HepG2 (cell line): Measurements from ENCODE around the gene C10orf90. TPM values are rescaled to one million over a fixed set of nuclear protein-coding genes. Genes with fewer than 3 reads are reported as not detected.

ENCODE experiments used
- ATAC-seq: fragments of 200-7000 bp; cut with Tn5 transposase; 3 replicates; pipeline ENCODE4 v1.9.1; 2020; ENCODE audit warnings: mild to moderate bottlenecking, moderate library complexity
- BruUV-seq: library from RNA; stranded (reverse); fragments of 400-500 nt; replicated peaks from 2 replicates; lab custom pipeline; 2021; lab: Mats Ljungman, UMichigan
- CTCF ChIA-PET: fragments of 300-600 bp; formaldehyde crosslinking; extraction: SDS; loops from one replicate; lab custom pipeline; 2021; ENCODE audit warnings: low total read pairs, inconsistent platforms, low intra/inter-chr PET ratio; lab: Yijun Ruan, JAX
- POLR2A ChIA-PET: fragments of 350-600 bp; sonication (Branson Sonifier 250); formaldehyde crosslinking; loops from one replicate; lab custom pipeline; 2020; ENCODE audit warnings: antibody characterized with exemption, inconsistent platforms; lab: Yijun Ruan, JAX
- DNase-seq: peaks from one replicate; pipeline ENCODE4 v3.0.0-alpha.2; 2015; ENCODE audit warnings: low spot score
- FAIRE-seq: peaks from 3 replicates; lab custom pipeline; 2011; peaks lifted over from hg19 to GRCh38; lab: Jason Lieb, UNC
- H2AFZ ChIP-seq: one replicate; pipeline ENCODE4 v1.6.1; 2011; ENCODE audit warnings: low read length, inconsistent platforms
- H3K27ac ChIP-seq: fragments of 300-600 bp; 3 replicates; pipeline ENCODE4 v1.8.0; 2011; ENCODE audit warnings: mixed run types, mild to moderate bottlenecking, mixed read lengths, low read length, inconsistent platforms; ENCODE audit not compliant: insufficient read depth; ENCODE audit errors: extremely low read length
- H3K27me3 ChIP-seq, 2 experiments: fragments of 200-600 bp in 1 of 2; 2 replicates in 1 of 2; 3 replicates in 1 of 2; pipeline versions ENCODE4 v1.6.0 to v1.8.0; 2011; ENCODE audit warnings: low read length in 2 of 2, mild to moderate bottlenecking in 2 of 2, moderate library complexity in 2 of 2, inconsistent platforms in 1 of 2; ENCODE audit not compliant: insufficient read depth in 2 of 2, control insufficient read depth in 1 of 2
- H3K36me3 ChIP-seq, 2 experiments: fragments of 200-600 bp in 1 of 2; replicated peaks in 1 of 2; 2 replicates in 1 of 2; 3 replicates in 1 of 2; pipeline versions ENCODE4 v1.5.1 to v1.8.0; 2011; ENCODE audit warnings: low read length in 2 of 2, inconsistent platforms in 1 of 2; ENCODE audit not compliant: insufficient read depth in 2 of 2, control insufficient read depth in 1 of 2
- H3K4me1 ChIP-seq: 2 replicates; pipeline ENCODE4 v1.5.1; 2012; ENCODE audit warnings: low read length, inconsistent platforms; ENCODE audit not compliant: insufficient read depth
- H3K4me2 ChIP-seq: 2 replicates; pipeline ENCODE4 v1.6.0; 2011; ENCODE audit warnings: low read depth, low read length, inconsistent platforms
- H3K4me3 ChIP-seq, 3 experiments: fragments of 200-600 bp in 1 of 3; sonication (generic), shearing (Covaris generic) in 1 of 3; replicated peaks in 1 of 3; 2 replicates each; pipeline ENCODE4 v1.5.1; 2011 to 2016; ENCODE audit warnings: low read length in 3 of 3, inconsistent platforms in 2 of 3, low read depth in 2 of 3, mild to moderate bottlenecking in 2 of 3, control low read depth in 1 of 3, mixed read lengths in 1 of 3; ENCODE audit not compliant: insufficient read depth in 1 of 3
- H3K79me2 ChIP-seq: one replicate; pipeline ENCODE4 v1.6.1; 2011; ENCODE audit warnings: low read length, inconsistent platforms; ENCODE audit not compliant: insufficient read depth
- H3K9ac ChIP-seq: 2 replicates; pipeline ENCODE4 v1.6.0; 2011; ENCODE audit warnings: mild to moderate bottlenecking, low read depth, low read length, inconsistent platforms; ENCODE audit not compliant: insufficient read depth
- H3K9me3 ChIP-seq: 2 replicates; pipeline ENCODE4 v1.5.1; 2012; ENCODE audit warnings: mild to moderate bottlenecking, low read length
- H4K20me1 ChIP-seq: 2 replicates; pipeline ENCODE4 v1.6.0; 2011; ENCODE audit warnings: inconsistent platforms, mild to moderate bottlenecking, low read length, moderate library complexity; ENCODE audit not compliant: insufficient read depth
- ATF1 ChIP-seq: IDR thresholded peaks from 2 replicates; pipeline ENCODE4 v1.6.1; 2016; ENCODE audit warnings: mild to moderate bottlenecking, control low read depth
- CSRNP2 ChIP-seq: sonication (generic); formaldehyde crosslinking; conservative IDR thresholded peaks from 2 replicates; pipeline ENCODE4 v1.8.0; 2022; ENCODE audit warnings: low read depth, missing genetic modification reagents
- GPN1 ChIP-seq: sonication (generic); formaldehyde crosslinking; IDR thresholded peaks from 2 replicates; pipeline ENCODE4 v1.5.1; 2020; ENCODE audit warnings: missing genetic modification reagents, borderline replicate concordance
- NR2C2 ChIP-seq: sonication (generic); formaldehyde crosslinking; IDR thresholded peaks from 2 replicates; pipeline ENCODE4 v1.4.0; 2020; ENCODE audit warnings: missing genetic modification reagents, mild to moderate bottlenecking, moderate library complexity, borderline replicate concordance
- NR3C1 ChIP-seq: sonication (generic); formaldehyde crosslinking; IDR thresholded peaks from 2 replicates; pipeline ENCODE4 v1.4.0; 2020; ENCODE audit warnings: missing genetic modification reagents
- ZNF549 ChIP-seq: sonication (generic); formaldehyde crosslinking; IDR thresholded peaks from 2 replicates; pipeline ENCODE4 v1.5.0; 2020; ENCODE audit warnings: missing genetic modification reagents
- ZNF644 ChIP-seq: IDR thresholded peaks from 2 replicates; pipeline ENCODE4 v1.6.1; 2016; ENCODE audit warnings: low read depth
- WGBS: methylation state at CpG from one replicate; pipeline ENCODE4 v1.1.6; 2017; ENCODE audit warnings: low lambda C conversion rate; 5-methylcytosine and 5-hydroxymethylcytosine counted together
- in situ Hi-C: cut with HindIII; loops from 2 replicates; pipeline ENCODE4 v1.10.0; 2017; ENCODE audit warnings: low pct_unique_long_range_greater_than_20kb; ENCODE audit not compliant: extremely low pct_ligation_motif_present
- intact Hi-C: fragments of 100-400 bp; cut with micrococcal nuclease; formaldehyde crosslinking; loops from one replicate; pipeline ENCODE4 v1.10.0; 2022; ENCODE audit not compliant: unreplicated experiment
- polyA plus RNA-seq, 8 experiments: library from polyadenylated mRNA; depleted of rRNA in 3 of 8; stranded (reverse) in 7 of 8; unstranded in 1 of 8; fragments of >200 nt; fragmentation: Illumina TruSeq in 4 of 8; extraction: Trizol in 4 of 8; gene quantifications; 2 replicates each; pipeline versions ENCODE4 v1.2.1 to v1.2.3, GENCODE V29; 2011 to 2016; ENCODE audit warnings: low read depth in 4 of 8, missing spikeins in 1 of 8, mixed read lengths in 1 of 8; ENCODE audit not compliant: insufficient read depth in 1 of 8
- total RNA-seq, 5 experiments: library from RNA; depleted of rRNA; stranded (reverse); fragments of >200 nt; fragmentation: Illumina TruSeq; extraction: Trizol; gene quantifications; 2 replicates each; pipeline ENCODE4 v1.2.3, GENCODE V29; 2016; ENCODE audit warnings: low read depth in 1 of 5
- TF ChIP-seq, protein P1 (sequence below): sonication (generic); formaldehyde crosslinking; IDR thresholded peaks from 2 replicates; pipeline ENCODE4 v1.8.0; 2022; ENCODE audit warnings: missing genetic modification reagents, mild to moderate bottlenecking, moderate library complexity, borderline replicate concordance
- TF ChIP-seq, protein P2 (sequence below): sonication (generic); formaldehyde crosslinking; IDR thresholded peaks from 2 replicates; pipeline ENCODE4 v1.4.0; 2020; ENCODE audit warnings: missing genetic modification reagents

The C10orf90 gene
- total and polyA plus RNA-seq, 2 of the 13 experiments (the other 11 are each of a cell fraction or from before 2014, with no cell fraction given) = not detected

DNA sequence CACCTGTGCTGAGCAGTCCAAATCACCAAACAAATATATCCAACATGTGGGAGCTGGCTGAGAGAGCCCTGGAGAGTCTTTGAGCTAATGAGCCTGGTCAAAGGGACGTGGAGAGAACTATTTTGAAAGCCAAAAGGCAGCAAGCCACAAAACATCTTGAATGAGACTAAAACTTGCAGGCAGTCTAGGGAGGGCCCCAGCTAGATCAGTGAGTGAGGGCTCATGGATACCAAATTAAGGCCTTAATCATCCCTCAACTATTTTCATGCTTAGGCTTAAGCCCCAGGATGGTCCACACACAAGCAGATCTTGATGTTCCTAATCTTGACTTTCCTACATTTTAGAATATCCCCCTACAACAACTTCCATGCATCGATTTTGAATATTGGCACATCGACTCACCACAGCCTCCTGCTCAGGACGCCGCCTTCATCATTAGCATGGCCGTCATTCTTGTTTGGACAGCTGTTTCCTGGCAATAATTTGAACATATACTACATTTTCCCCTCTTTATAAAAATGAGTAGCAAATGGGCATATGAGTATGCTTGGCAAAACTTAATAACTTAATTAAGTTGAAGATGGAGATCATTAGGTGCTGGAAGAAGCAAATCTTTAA lies 195.3 kb downstream of the C10orf90 start:
- TF ChIP-seq GPN1 (CRISPR knock-in tag) (no peak), CSRNP2 (no peak), ZNF644 (CRISPR knock-in tag) (no peak), NR3C1 (CRISPR knock-in tag) (no peak), NR2C2 (no peak), ATF1 (CRISPR knock-in tag) (no peak), ZNF549 (no peak)
- TF ChIP-seq, protein P1, sequence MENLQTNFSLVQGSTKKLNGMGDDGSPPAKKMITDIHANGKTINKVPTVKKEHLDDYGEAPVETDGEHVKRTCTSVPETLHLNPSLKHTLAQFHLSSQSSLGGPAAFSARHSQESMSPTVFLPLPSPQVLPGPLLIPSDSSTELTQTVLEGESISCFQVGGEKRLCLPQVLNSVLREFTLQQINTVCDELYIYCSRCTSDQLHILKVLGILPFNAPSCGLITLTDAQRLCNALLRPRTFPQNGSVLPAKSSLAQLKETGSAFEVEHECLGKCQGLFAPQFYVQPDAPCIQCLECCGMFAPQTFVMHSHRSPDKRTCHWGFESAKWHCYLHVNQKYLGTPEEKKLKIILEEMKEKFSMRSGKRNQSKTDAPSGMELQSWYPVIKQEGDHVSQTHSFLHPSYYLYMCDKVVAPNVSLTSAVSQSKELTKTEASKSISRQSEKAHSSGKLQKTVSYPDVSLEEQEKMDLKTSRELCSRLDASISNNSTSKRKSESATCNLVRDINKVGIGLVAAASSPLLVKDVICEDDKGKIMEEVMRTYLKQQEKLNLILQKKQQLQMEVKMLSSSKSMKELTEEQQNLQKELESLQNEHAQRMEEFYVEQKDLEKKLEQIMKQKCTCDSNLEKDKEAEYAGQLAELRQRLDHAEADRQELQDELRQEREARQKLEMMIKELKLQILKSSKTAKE (CRISPR knock-in tag) = no peak
- TF ChIP-seq, protein P2, sequence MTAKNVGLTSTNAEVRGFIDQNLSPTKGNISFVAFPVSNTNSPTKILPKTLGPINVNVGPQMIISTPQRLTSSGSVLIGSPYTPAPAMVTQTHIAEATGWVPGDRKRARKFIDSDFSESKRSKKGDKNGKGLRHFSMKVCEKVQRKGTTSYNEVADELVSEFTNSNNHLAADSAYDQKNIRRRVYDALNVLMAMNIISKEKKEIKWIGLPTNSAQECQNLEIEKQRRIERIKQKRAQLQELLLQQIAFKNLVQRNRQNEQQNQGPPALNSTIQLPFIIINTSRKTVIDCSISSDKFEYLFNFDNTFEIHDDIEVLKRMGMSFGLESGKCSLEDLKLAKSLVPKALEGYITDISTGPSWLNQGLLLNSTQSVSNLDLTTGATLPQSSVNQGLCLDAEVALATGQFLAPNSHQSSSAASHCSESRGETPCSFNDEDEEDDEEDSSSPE = no peak
- no peak overlapping the region for H2AFZ ChIP-seq
- BruUV-seq = no TSS peak
- H3K27ac ChIP-seq = no peak overlapping the region
- peaks cover 0 to 19% of the 10 kb centered on the region in 2 experiments; a peak in 3 of 5 replicates for H3K27me3 ChIP-seq
- 3% methylated on average over 6 of the region's 6 CpGs for WGBS
- ChIA-PET POLR2A (no interaction called here), CTCF (no interaction called here)
- no peak overlapping the region for H3K9ac ChIP-seq
- FAIRE-seq = no peak
- no peak overlapping the region for H3K4me2 ChIP-seq
- no peaks in the 10 kb centered on the region for H3K4me1 ChIP-seq
- in situ Hi-C loops (no loop called here), intact Hi-C loops (no loop called here)
- H3K4me3 ChIP-seq = no peak overlapping the region
- ATAC-seq = no peak
- no peak for DNase-seq
- H3K36me3 ChIP-seq = no peaks in the 10 kb centered on the region
- no peaks in the 10 kb centered on the region for H3K9me3 ChIP-seq
- no peaks in the 10 kb centered on the region for H4K20me1 ChIP-seq
- H3K79me2 ChIP-seq = no peaks in the 10 kb centered on the region
